ENCODE results near the gene PCDH15.

- no peak for TF ChIP-seq CTCF (IDR thresholded peaks at IDR 0.05; ENCODE audit: insufficient read depth, low read length, poor library complexity, severe bottlenecking)
- TF ChIP-seq EZH2phosphoT487 (conservative IDR thresholded peaks at IDR 0.05; ENCODE audit: low read length), result no peak
Observed at GRCh38 chr10:53899463-53900160, 901.4 kb downstream of the PCDH15 start.
